Measurements from ENCODE around the gene ZBTB43. TPM values are rescaled to one million over a fixed set of nuclear protein-coding genes. Genes with fewer than 3 reads are reported as not detected.

The ZBTB43 gene
- polyA plus RNA-seq, 1 donor from 2014 or later: 12.3 TPM

- Histone ChIP-seq H3K9me3 (ENCODE audit: low read length) (no peaks in the 10 kb centered on the region), H3K27ac (ENCODE audit: low read length) (no peak overlapping the region), H3K36me3 (ENCODE audit: insufficient read depth, low read length) (no peaks in the 10 kb centered on the region), H3K4me2 (ENCODE audit: low read length) (no peak overlapping the region), H3K9ac (ENCODE audit: low read length) (no peak overlapping the region), H2AFZ (ENCODE audit: low read depth, low read length) (no peak overlapping the region), H3K9me2 (ENCODE audit: insufficient read depth, low read length) (no peaks in the 10 kb centered on the region), H4K20me1 (ENCODE audit: insufficient read depth) (no peaks in the 10 kb centered on the region), H3K27me3 (ENCODE audit: insufficient read depth, low read depth, low read length) (no peaks in the 10 kb centered on the region), H3K79me2 (replicated peaks; ENCODE audit: insufficient read depth, low read length) (no peaks in the 10 kb centered on the region), H3F3A (ENCODE audit: insufficient read depth, low read length, poor library complexity, severe bottlenecking) (no peaks in the 10 kb centered on the region), H3K4me3 (ENCODE audit: low read length) (no peak overlapping the region)
- TF ChIP-seq, protein P1, sequence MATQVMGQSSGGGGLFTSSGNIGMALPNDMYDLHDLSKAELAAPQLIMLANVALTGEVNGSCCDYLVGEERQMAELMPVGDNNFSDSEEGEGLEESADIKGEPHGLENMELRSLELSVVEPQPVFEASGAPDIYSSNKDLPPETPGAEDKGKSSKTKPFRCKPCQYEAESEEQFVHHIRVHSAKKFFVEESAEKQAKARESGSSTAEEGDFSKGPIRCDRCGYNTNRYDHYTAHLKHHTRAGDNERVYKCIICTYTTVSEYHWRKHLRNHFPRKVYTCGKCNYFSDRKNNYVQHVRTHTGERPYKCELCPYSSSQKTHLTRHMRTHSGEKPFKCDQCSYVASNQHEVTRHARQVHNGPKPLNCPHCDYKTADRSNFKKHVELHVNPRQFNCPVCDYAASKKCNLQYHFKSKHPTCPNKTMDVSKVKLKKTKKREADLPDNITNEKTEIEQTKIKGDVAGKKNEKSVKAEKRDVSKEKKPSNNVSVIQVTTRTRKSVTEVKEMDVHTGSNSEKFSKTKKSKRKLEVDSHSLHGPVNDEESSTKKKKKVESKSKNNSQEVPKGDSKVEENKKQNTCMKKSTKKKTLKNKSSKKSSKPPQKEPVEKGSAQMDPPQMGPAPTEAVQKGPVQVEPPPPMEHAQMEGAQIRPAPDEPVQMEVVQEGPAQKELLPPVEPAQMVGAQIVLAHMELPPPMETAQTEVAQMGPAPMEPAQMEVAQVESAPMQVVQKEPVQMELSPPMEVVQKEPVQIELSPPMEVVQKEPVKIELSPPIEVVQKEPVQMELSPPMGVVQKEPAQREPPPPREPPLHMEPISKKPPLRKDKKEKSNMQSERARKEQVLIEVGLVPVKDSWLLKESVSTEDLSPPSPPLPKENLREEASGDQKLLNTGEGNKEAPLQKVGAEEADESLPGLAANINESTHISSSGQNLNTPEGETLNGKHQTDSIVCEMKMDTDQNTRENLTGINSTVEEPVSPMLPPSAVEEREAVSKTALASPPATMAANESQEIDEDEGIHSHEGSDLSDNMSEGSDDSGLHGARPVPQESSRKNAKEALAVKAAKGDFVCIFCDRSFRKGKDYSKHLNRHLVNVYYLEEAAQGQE (IDR thresholded peaks at IDR 0.05; ENCODE audit: borderline replicate concordance): no peak
- TF ChIP-seq RAD21 (conservative IDR thresholded peaks at IDR 0.05) (no peak), EP300 (conservative IDR thresholded peaks at IDR 0.05; ENCODE audit: poor library complexity, severe bottlenecking) (no peak), EZH2 (IDR thresholded peaks at IDR 0.05; ENCODE audit: borderline replicate concordance, insufficient read depth, low read length, poor library complexity, severe bottlenecking) (no peak), SMC3 (conservative IDR thresholded peaks at IDR 0.05; ENCODE audit: poor library complexity) (no peak), POLR2AphosphoS5 (IDR thresholded peaks at IDR 0.05) (no peak), MXI1 (conservative IDR thresholded peaks at IDR 0.05; ENCODE audit: poor library complexity, severe bottlenecking) (no peak), TAF1 (IDR thresholded peaks at IDR 0.05; ENCODE audit: low read depth) (no peak)
- TF ChIP-seq, protein P2, sequence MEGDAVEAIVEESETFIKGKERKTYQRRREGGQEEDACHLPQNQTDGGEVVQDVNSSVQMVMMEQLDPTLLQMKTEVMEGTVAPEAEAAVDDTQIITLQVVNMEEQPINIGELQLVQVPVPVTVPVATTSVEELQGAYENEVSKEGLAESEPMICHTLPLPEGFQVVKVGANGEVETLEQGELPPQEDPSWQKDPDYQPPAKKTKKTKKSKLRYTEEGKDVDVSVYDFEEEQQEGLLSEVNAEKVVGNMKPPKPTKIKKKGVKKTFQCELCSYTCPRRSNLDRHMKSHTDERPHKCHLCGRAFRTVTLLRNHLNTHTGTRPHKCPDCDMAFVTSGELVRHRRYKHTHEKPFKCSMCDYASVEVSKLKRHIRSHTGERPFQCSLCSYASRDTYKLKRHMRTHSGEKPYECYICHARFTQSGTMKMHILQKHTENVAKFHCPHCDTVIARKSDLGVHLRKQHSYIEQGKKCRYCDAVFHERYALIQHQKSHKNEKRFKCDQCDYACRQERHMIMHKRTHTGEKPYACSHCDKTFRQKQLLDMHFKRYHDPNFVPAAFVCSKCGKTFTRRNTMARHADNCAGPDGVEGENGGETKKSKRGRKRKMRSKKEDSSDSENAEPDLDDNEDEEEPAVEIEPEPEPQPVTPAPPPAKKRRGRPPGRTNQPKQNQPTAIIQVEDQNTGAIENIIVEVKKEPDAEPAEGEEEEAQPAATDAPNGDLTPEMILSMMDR (IDR thresholded peaks at IDR 0.05; ENCODE audit: poor library complexity, severe bottlenecking): no peak
These were observed 44.9 kb downstream of the ZBTB43 start for GRCh38 chr9:126849591-126850225.

DNA sequence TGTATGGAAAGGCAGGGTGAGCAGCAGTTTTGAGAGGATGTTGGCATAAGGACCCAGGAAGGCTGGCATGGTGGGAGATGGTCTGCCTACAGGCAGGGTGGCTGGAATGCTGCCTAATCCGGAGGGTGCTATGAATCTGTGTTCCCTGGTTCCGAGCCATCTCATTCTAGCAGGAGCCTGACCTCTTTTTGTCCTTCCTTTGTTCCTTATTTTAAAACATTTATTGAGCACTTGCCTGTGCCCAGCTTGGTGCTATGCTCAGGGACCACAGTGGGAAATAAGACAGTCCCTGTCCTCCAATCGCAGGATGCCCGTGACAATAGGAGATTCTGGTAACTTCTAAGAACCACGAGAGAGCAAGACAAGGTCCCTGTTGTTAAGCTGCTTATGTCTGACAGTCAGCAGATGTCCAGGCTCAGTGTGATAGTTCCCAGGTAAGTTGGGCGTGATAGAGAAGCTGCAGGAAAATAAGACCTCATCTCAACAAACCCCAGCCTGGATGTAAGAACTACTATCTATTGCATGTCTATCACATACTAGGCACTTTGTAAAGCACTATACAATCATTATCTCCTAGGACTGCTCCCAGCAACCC is 46.5 kb downstream of the ZBTB43 start:
- H3K36me3 ChIP-seq (ENCODE audit: insufficient read depth, low read length): no peaks in the 10 kb centered on the region
- no peaks in the 10 kb centered on the region for H4K20me1 ChIP-seq (ENCODE audit: insufficient read depth)
- no peak for TF ChIP-seq EZH2 (IDR thresholded peaks at IDR 0.05; ENCODE audit: borderline replicate concordance, insufficient read depth, low read length, poor library complexity, severe bottlenecking)
- no peak for TF ChIP-seq RAD21 (conservative IDR thresholded peaks at IDR 0.05)
- TF ChIP-seq, protein P1 (IDR thresholded peaks at IDR 0.05; ENCODE audit: borderline replicate concordance): no peak
- TF ChIP-seq MXI1 (conservative IDR thresholded peaks at IDR 0.05; ENCODE audit: poor library complexity, severe bottlenecking): no peak
- TF ChIP-seq TAF1 (IDR thresholded peaks at IDR 0.05; ENCODE audit: low read depth): no peak
- no peak for TF ChIP-seq SMC3 (conservative IDR thresholded peaks at IDR 0.05; ENCODE audit: poor library complexity)
- no peak for TF ChIP-seq POLR2AphosphoS5 (IDR thresholded peaks at IDR 0.05)
- H3K9me2 ChIP-seq (ENCODE audit: insufficient read depth, low read length): no peaks in the 10 kb centered on the region
- no peaks in the 10 kb centered on the region for H3K9me3 ChIP-seq (ENCODE audit: low read length)
- H3K27me3 ChIP-seq (ENCODE audit: insufficient read depth, low read depth, low read length): no peaks in the 10 kb centered on the region
- H3K4me2 ChIP-seq (ENCODE audit: low read length): no peak overlapping the region
- H3K4me3 ChIP-seq (ENCODE audit: low read length): no peak overlapping the region
- no peak overlapping the region for H3K27ac ChIP-seq (ENCODE audit: low read length)
- no peak overlapping the region for H3K9ac ChIP-seq (ENCODE audit: low read length)
- H3F3A ChIP-seq (ENCODE audit: insufficient read depth, low read length, poor library complexity, severe bottlenecking): no peaks in the 10 kb centered on the region
- no peak overlapping the region for H2AFZ ChIP-seq (ENCODE audit: low read depth, low read length)
- no peaks in the 10 kb centered on the region for H3K79me2 ChIP-seq (replicated peaks; ENCODE audit: insufficient read depth, low read length)

Measured in neural cell (in vitro differentiated cells).